Measurements from ENCODE around the gene HTR3A.

Gene HTR3A

DNA sequence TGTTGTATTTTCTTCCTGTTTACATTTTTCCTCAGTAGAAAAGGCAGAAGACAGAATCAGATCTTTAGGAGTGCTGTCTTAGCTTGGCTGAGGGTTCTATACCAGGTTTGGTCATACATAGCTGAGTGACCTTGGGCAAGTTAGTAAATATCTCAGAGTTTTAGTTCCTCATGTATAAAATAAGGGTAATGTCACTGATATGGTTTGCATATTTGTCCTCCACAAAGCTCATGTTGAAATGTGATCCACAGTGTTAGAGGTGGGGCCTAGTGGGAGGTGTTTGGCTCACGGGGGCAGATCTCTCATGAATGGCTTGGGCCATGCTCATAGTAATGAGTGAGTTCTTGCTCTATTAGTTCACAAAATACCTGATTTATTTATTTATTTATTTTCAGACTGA, 7.5 kb upstream of the HTR3A start:
- intact Hi-C loops (cut with DNase I; ENCODE audit: low total_unique reads): no loop called here
- no peaks in the 10 kb centered on the region for H3K9me3 ChIP-seq
- no peak overlapping the region for H3K4me3 ChIP-seq
- peaks cover 0 to 19% of the 10 kb centered on the region in 2 donors for H3K27me3 ChIP-seq
- TF ChIP-seq, protein P1, sequence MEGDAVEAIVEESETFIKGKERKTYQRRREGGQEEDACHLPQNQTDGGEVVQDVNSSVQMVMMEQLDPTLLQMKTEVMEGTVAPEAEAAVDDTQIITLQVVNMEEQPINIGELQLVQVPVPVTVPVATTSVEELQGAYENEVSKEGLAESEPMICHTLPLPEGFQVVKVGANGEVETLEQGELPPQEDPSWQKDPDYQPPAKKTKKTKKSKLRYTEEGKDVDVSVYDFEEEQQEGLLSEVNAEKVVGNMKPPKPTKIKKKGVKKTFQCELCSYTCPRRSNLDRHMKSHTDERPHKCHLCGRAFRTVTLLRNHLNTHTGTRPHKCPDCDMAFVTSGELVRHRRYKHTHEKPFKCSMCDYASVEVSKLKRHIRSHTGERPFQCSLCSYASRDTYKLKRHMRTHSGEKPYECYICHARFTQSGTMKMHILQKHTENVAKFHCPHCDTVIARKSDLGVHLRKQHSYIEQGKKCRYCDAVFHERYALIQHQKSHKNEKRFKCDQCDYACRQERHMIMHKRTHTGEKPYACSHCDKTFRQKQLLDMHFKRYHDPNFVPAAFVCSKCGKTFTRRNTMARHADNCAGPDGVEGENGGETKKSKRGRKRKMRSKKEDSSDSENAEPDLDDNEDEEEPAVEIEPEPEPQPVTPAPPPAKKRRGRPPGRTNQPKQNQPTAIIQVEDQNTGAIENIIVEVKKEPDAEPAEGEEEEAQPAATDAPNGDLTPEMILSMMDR (IDR thresholded peaks at IDR 0.05): no peak
- no peak for DNase-seq
- H3K27ac ChIP-seq: no peak overlapping the region
- H3K4me1 ChIP-seq: no peaks in the 10 kb centered on the region
- no peaks in the 10 kb centered on the region for H3K36me3 ChIP-seq

DNA sequence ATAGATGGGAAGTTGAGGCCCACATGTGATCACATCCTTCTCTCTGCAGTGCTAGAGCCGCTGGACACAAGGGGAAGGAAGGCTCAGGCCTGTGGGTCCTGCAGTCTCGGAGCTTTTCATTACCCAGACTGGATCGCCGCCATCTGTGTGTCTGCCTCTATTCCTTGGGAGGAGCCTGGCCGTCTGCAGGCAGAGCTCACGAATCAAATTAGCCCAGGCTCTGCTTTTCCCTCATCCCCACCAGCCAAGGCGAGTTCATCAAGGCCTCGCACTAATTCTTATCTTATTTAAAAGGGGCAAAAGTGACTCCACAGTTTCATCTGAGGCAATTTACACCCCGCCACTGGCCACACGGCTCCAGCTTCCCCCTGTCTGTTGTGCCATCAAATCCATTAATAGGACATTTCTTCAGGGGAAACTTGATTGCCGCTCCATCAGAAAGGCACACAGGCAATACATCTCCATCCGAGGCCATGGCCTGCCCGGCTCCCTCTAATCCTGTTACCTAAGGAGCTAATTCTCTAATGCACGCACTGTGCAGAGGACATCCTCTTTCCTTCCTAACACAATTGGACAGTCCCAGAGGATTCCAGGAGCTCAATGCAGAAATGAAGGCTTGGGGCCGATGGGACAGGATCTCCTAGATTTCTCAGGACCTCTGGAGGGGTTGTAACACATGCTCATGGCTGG, 3.3 kb upstream of the HTR3A start:
- Histone ChIP-seq H3K36me3 (no peaks in the 10 kb centered on the region), H3K9me3 (no peaks in the 10 kb centered on the region), H3K4me3 (no peak overlapping the region), H3K4me1 (peaks cover 0 to 6% (median 3%) of the 10 kb centered on the region in 4 donors), H3K27ac (no peak overlapping the region), H3K27me3 (peaks cover 0 to 27% of the 10 kb centered on the region in 2 donors)
- TF ChIP-seq, protein P1 (IDR thresholded peaks at IDR 0.05): no peak
- no peak for DNase-seq
- intact Hi-C loops (cut with DNase I; ENCODE audit: low total_unique reads): no loop called here

DNA sequence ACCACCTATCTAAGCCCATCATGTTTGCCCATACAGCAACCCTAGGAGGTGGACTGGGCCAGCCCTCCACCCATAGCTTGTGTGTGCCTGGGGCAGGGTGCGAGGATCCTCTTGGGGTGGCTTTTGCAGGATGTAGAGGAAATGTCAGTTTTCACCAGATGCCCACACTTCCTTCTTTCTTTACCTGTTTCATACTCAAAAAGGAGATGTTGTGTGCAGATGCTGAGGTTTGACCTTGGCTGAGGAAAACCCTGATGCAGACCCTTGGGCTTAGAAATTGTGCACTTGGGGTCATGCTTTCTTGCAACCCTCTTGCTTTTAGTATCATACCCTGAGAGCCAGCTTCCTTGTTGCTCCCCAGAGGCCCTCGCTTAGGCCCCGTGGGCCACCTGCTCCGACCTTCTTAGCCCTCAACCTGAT, 2.2 kb downstream of the HTR3A start:
- intact Hi-C loops (cut with DNase I; ENCODE audit: low total_unique reads): no loop called here
- TF ChIP-seq, protein P1 (IDR thresholded peaks at IDR 0.05): no peak

DNA sequence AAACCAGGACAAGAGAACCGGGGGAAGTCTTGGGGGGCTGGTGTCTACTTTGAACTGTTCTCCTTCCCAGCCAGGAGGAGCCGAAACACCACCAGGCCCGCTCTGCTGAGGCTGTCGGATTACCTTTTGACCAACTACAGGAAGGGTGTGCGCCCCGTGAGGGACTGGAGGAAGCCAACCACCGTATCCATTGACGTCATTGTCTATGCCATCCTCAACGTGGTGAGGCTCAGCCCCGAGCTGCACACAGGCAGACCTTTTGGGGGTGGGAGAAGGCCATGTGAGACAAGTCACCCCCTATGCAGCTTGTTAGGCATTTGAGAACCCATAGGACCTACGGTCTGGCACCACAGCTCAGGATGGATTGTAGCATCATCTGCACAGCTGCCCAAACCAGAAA, 2.8 kb downstream of the HTR3A start:
- intact Hi-C loops (cut with DNase I; ENCODE audit: low total_unique reads): no loop called here
- Histone ChIP-seq H3K4me3 (no peak overlapping the region), H3K27ac (no peak overlapping the region), H3K9me3 (no peaks in the 10 kb centered on the region), H3K27me3 (peaks cover 0 to 41% of the 10 kb centered on the region in 2 donors), H3K4me1 (peaks cover 0 to 6% (median 3%) of the 10 kb centered on the region in 4 donors), H3K36me3 (no peaks in the 10 kb centered on the region)
- TF ChIP-seq, protein P1 (IDR thresholded peaks at IDR 0.05): no peak
- DNase-seq: no peak

More for the DNA sequence above, 2.2 kb downstream of the HTR3A start:
- no peaks in the 10 kb centered on the region for H3K36me3 ChIP-seq
- no peak overlapping the region for H3K27ac ChIP-seq
- H3K4me3 ChIP-seq: no peak overlapping the region
- H3K27me3 ChIP-seq: peaks cover 0 to 44% of the 10 kb centered on the region in 2 donors
- no peaks in the 10 kb centered on the region for H3K9me3 ChIP-seq
- H3K4me1 ChIP-seq: peaks cover 0 to 6% (median 3%) of the 10 kb centered on the region in 4 donors
- no peak for DNase-seq

DNA sequence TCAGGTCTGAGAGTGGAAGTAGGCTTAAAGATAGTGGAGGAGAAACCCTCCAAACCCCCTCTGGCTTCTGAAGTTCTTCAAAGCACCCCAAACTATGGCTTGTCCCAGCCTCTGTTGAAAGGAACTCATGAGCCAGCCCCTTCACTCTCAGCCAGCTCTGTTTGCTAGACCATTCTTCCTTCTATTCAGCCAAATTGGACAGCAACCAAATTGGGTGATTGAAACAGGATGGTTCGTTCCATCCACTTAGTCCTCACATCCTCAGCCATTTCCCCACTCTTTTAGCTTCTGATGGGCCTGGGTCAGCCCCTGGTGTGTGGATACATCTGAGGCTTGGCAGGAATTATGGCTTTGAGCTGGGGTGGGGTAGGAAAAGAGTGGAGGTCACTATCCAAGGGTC, 4.5 kb downstream of the HTR3A start:
- no peaks in the 10 kb centered on the region for H3K36me3 ChIP-seq
- DNase-seq: no peak
- no peak overlapping the region for H3K27ac ChIP-seq
- intact Hi-C loops (cut with DNase I; ENCODE audit: low total_unique reads): no loop called here
- TF ChIP-seq, protein P1 (IDR thresholded peaks at IDR 0.05): no peak
- peaks cover 0 to 41% of the 10 kb centered on the region in 2 donors for H3K27me3 ChIP-seq
- H3K9me3 ChIP-seq: no peaks in the 10 kb centered on the region
- peaks cover 0 to 6% (median 3%) of the 10 kb centered on the region in 4 donors for H3K4me1 ChIP-seq
- no peak overlapping the region for H3K4me3 ChIP-seq

All from tibial artery (tissue), 4 donors.